Endothelial cell (in vitro differentiated cells): ENCODE results near the gene KDM2B. TPM values are rescaled to one million over a fixed set of nuclear protein-coding genes. Genes with fewer than 3 reads are reported as not detected.
"Not testable (repeated sequence)": the region's sequence is repeated elsewhere in the genome, so short reads cannot be mapped to it uniquely, and the experiment has no call there.

Source experiments
- DNase-seq: peaks from one replicate; pipeline ENCODE4 v3.0.0; 2021; ENCODE audit warnings: low spot score
- H3K27ac Mint-ChIP-seq: one replicate; pipeline ENCODE4 v1.8.0; 2021; ENCODE audit warnings: mixed read lengths, inconsistent platforms; ENCODE audit not compliant: unreplicated experiment
- H3K27me3 Mint-ChIP-seq: one replicate; pipeline ENCODE4 v1.8.0; 2021; ENCODE audit warnings: mild to moderate bottlenecking, moderate library complexity, mixed read lengths, inconsistent platforms; ENCODE audit not compliant: unreplicated experiment
- H3K36me3 Mint-ChIP-seq: one replicate; pipeline ENCODE4 v1.8.0; 2021; ENCODE audit warnings: mild to moderate bottlenecking, low read depth, mixed read lengths, inconsistent platforms; ENCODE audit not compliant: unreplicated experiment
- H3K4me1 Mint-ChIP-seq: one replicate; pipeline ENCODE4 v1.8.0; 2021; ENCODE audit warnings: mild to moderate bottlenecking, mixed read lengths, inconsistent platforms; ENCODE audit not compliant: unreplicated experiment
- H3K4me3 Mint-ChIP-seq: one replicate; pipeline ENCODE4 v1.8.0; 2021; ENCODE audit warnings: mild to moderate bottlenecking, mixed read lengths, inconsistent platforms; ENCODE audit not compliant: unreplicated experiment
- H3K9me3 Mint-ChIP-seq: one replicate; pipeline ENCODE4 v1.8.0; 2021; ENCODE audit warnings: mixed read lengths, inconsistent platforms; ENCODE audit not compliant: unreplicated experiment
- CTCF ChIP-seq: fragments of 200-600 bp; sonication (generic); IDR thresholded peaks from one replicate; pipeline ENCODE4 v1.5.0; 2021; ENCODE audit warnings: antibody characterized with exemption; ENCODE audit not compliant: unreplicated experiment
- total RNA-seq: library from RNA; stranded (reverse); fragmentation: NEBNext Ultra II Directional; extraction: Animal tissue kit (Norgen Biotek cat#: 25700); gene quantifications from one replicate; pipeline ENCODE4 v1.2.1, GENCODE V29; 2021; ENCODE audit not compliant: unreplicated experiment

KDM2B gene
- total RNA-seq, 1 donor from 2014 or later, result 36.7 TPM

- Mint-ChIP-seq H3K27me3 (peaks cover 2% of the 10 kb centered on the region), H3K27ac (peak overlapping the region; percentile 48), H3K4me3 (peak overlapping the region; percentile 13), H3K9me3 (no peaks in the 10 kb centered on the region), H3K4me1 (peaks cover 10% of the 10 kb centered on the region), H3K36me3 (peaks cover 4% of the 10 kb centered on the region)
- peak; percentile 94 for TF ChIP-seq CTCF
- DNase-seq, result peak; percentile 64
Measured at GRCh38 chr12:121494093-121494787, 86.6 kb downstream of the KDM2B start.

GRCh38 chr12:121490401-121491281 is 90.2 kb downstream of the KDM2B start:
- Mint-ChIP-seq H3K36me3 (peaks cover 4% of the 10 kb centered on the region), H3K27me3 (no peaks in the 10 kb centered on the region), H3K9me3 (no peaks in the 10 kb centered on the region), H3K4me3 (peak overlapping the region; percentile 60), H3K27ac (no peak overlapping the region), H3K4me1 (peaks cover 10% of the 10 kb centered on the region)
- no peak for TF ChIP-seq CTCF
- no peak for DNase-seq

GRCh38 chr12:121489874-121490273 is 90.9 kb downstream of the KDM2B start:
- Mint-ChIP-seq H3K4me3 (no peak overlapping the region), H3K36me3 (peaks cover 4% of the 10 kb centered on the region), H3K4me1 (peaks cover 10% of the 10 kb centered on the region), H3K27ac (no peak overlapping the region), H3K9me3 (no peaks in the 10 kb centered on the region), H3K27me3 (no peaks in the 10 kb centered on the region)
- no peak for DNase-seq
- TF ChIP-seq CTCF, result no peak

GRCh38 chr12:121484967-121485366 is 95.9 kb downstream of the KDM2B start:
- Mint-ChIP-seq H3K9me3 (no peaks in the 10 kb centered on the region), H3K4me3 (no peak overlapping the region), H3K36me3 (peaks cover 4% of the 10 kb centered on the region), H3K27me3 (peaks cover 3% of the 10 kb centered on the region), H3K27ac (no peak overlapping the region), H3K4me1 (peaks cover 3% of the 10 kb centered on the region)
- TF ChIP-seq CTCF, result no peak
- no peak for DNase-seq

GRCh38 chr12:121484564-121484963 is 96.3 kb downstream of the KDM2B start:
- H3K27ac Mint-ChIP-seq, H3K36me3 Mint-ChIP-seq, H3K4me1 Mint-ChIP-seq, H3K27me3 Mint-ChIP-seq, H3K9me3 Mint-ChIP-seq, DNase-seq: not testable (repeated sequence)
- peak overlapping the region; percentile 8 for H3K4me3 Mint-ChIP-seq
